Suprapubic skin (tissue), 4 donors: ENCODE results near the gene WNT2B. TPM values are rescaled to one million over a fixed set of nuclear protein-coding genes. Genes with fewer than 3 reads are reported as not detected.
A peak's percentile ranks its signal among the peaks of the same experiment; 100 is the strongest.

Source experiments
- DNase-seq, 2 donors: peaks; one replicate each; pipeline ENCODE4 v3.0.0-alpha.2; 2019; ENCODE audit warnings: low spot score in 2 of 2
- H3K27ac ChIP-seq: fragments of 200-600 bp; sonication (generic); one replicate; pipeline ENCODE4 v1.5.1; 2019
- H3K27me3 ChIP-seq: fragments of 200-600 bp; sonication (generic); one replicate; pipeline ENCODE4 v1.5.1; 2019
- H3K36me3 ChIP-seq: fragments of 200-600 bp; sonication (generic); one replicate; pipeline ENCODE4 v1.5.1; 2019
- H3K4me1 ChIP-seq: fragments of 200-600 bp; sonication (generic); one replicate; pipeline ENCODE4 v1.5.1; 2019
- H3K4me3 ChIP-seq: fragments of 200-600 bp; sonication (generic); one replicate; pipeline ENCODE4 v1.5.1; 2019; ENCODE audit warnings: mild to moderate bottlenecking
- H3K9me3 ChIP-seq: fragments of 200-600 bp; sonication (generic); one replicate; pipeline ENCODE4 v1.5.1; 2019
- EP300 ChIP-seq: sonication (generic); formaldehyde crosslinking; IDR thresholded peaks from one replicate; pipeline ENCODE4 v1.6.1; 2017; ENCODE audit warnings: antibody characterized with exemption
- POLR2A ChIP-seq, 2 donors: fragments of 450-650 bp; IDR thresholded peaks; one replicate each; pipeline ENCODE4 v1.6.1; 2017; ENCODE audit warnings: antibody characterized with exemption in 2 of 2, mild to moderate bottlenecking in 2 of 2, moderate library complexity in 2 of 2
- POLR2AphosphoS5 ChIP-seq, 3 donors: sonication (generic); formaldehyde crosslinking; IDR thresholded peaks; one replicate each; pipeline ENCODE4 v1.6.1; 2017; ENCODE audit warnings: antibody characterized with exemption in 3 of 3
- WGBS: methylation state at CpG from one replicate; pipeline ENCODE4 v1.1.5; 2018; 5-methylcytosine and 5-hydroxymethylcytosine counted together
- total RNA-seq, 4 donors: library from RNA; depleted of rRNA; stranded (reverse); fragments of >200 nt; gene quantifications; one replicate each; pipeline ENCODE4 v1.1.0, GENCODE V29; 2016
- TF ChIP-seq, protein P1 (sequence below), 2 donors: fragments of 200-600 bp in 1 of 2; fragments of 450-650 bp in 1 of 2; sonication (generic) in 1 of 2; IDR thresholded peaks; one replicate each; pipeline ENCODE4 v1.5.1; 2016 to 2019; ENCODE audit warnings: antibody characterized with exemption in 2 of 2, mild to moderate bottlenecking in 1 of 2, moderate library complexity in 1 of 2

WNT2B gene
- total RNA-seq, 4 donors from 2014 or later: 18.6 to 57.9 (median 38.8) TPM

- Histone ChIP-seq H3K36me3 (no peaks in the 10 kb centered on the region), H3K27ac (no peak overlapping the region), H3K9me3 (no peaks in the 10 kb centered on the region), H3K27me3 (no peaks in the 10 kb centered on the region), H3K4me1 (peaks cover under 1% of the 10 kb centered on the region), H3K4me3 (no peak overlapping the region)
- 84% methylated on average over 5 of the region's 5 CpGs for WGBS
- DNase-seq: no peak
- TF ChIP-seq, protein P1, sequence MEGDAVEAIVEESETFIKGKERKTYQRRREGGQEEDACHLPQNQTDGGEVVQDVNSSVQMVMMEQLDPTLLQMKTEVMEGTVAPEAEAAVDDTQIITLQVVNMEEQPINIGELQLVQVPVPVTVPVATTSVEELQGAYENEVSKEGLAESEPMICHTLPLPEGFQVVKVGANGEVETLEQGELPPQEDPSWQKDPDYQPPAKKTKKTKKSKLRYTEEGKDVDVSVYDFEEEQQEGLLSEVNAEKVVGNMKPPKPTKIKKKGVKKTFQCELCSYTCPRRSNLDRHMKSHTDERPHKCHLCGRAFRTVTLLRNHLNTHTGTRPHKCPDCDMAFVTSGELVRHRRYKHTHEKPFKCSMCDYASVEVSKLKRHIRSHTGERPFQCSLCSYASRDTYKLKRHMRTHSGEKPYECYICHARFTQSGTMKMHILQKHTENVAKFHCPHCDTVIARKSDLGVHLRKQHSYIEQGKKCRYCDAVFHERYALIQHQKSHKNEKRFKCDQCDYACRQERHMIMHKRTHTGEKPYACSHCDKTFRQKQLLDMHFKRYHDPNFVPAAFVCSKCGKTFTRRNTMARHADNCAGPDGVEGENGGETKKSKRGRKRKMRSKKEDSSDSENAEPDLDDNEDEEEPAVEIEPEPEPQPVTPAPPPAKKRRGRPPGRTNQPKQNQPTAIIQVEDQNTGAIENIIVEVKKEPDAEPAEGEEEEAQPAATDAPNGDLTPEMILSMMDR (IDR thresholded peaks at IDR 0.05): no peak
- TF ChIP-seq EP300 (no peak), POLR2AphosphoS5 (IDR thresholded peaks at IDR 0.05) (no peak), POLR2A (IDR thresholded peaks at IDR 0.05) (no peak)
Measured at GRCh38 chr1:112496290-112496689, 12.5 kb upstream of the WNT2B start.

- Histone ChIP-seq H3K36me3 (no peaks in the 10 kb centered on the region), H3K9me3 (no peaks in the 10 kb centered on the region), H3K4me1 (peaks cover 18% of the 10 kb centered on the region), H3K27ac (no peak overlapping the region), H3K4me3 (peak overlapping the region; percentile 61), H3K27me3 (no peaks in the 10 kb centered on the region)
- peak in 1 of 2 donors; percentile 71 for DNase-seq
- TF ChIP-seq EP300 (no peak), POLR2AphosphoS5 (IDR thresholded peaks at IDR 0.05) (peak in 1 of 3 donors; percentile 32), POLR2A (IDR thresholded peaks at IDR 0.05) (no peak)
- TF ChIP-seq, protein P1 (IDR thresholded peaks at IDR 0.05): peak in 1 of 2 donors; percentile 75
- WGBS: 4% methylated on average over 34 of the region's 65 CpGs
Measured at GRCh38 chr1:112501810-112502641, 6.7 kb upstream of the WNT2B start.

DNA sequence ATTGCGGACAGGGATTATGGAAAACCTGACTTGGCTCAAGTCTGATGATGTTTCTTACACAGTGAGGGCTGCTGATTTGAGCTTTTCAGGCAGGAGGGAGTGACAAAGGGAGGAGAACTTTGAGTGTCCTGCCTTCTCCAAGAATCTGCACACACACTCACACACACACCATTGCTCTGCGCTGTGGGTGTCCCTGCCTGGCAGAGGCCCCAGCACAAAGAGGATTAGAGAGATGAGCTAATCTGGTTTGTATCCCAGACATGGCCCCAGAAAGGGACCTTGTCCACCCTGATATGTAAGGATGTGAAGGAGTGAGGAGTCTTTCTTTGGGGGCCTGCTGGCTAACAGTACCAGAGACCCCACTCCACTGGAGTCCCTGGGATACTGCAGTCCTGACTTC, 5.9 kb upstream of the WNT2B start:
- DNase-seq: no peak
- 47% methylated on average over 2 of the region's 2 CpGs for whole genome bisulfite sequencing
- Histone ChIP-seq H3K27me3 (peaks cover 2% of the 10 kb centered on the region), H3K4me3 (peak overlapping the region; percentile 61), H3K9me3 (no peaks in the 10 kb centered on the region), H3K27ac (no peak overlapping the region), H3K36me3 (no peaks in the 10 kb centered on the region), H3K4me1 (peaks cover 21% of the 10 kb centered on the region)
- TF ChIP-seq, protein P1 (IDR thresholded peaks at IDR 0.05): no peak
- TF ChIP-seq EP300 (no peak), POLR2A (IDR thresholded peaks at IDR 0.05) (no peak), POLR2AphosphoS5 (IDR thresholded peaks at IDR 0.05) (no peak)

- no peaks in the 10 kb centered on the region for H3K9me3 ChIP-seq
- DNase-seq: no peak
- TF ChIP-seq POLR2AphosphoS5 (IDR thresholded peaks at IDR 0.05) (no peak), EP300 (no peak), POLR2A (IDR thresholded peaks at IDR 0.05) (no peak)
- TF ChIP-seq, protein P1 (IDR thresholded peaks at IDR 0.05): no peak
- H3K4me1 ChIP-seq: peaks cover 34% of the 10 kb centered on the region
- H3K4me3 ChIP-seq: no peak overlapping the region
- no peaks in the 10 kb centered on the region for H3K36me3 ChIP-seq
- H3K27ac ChIP-seq: no peak overlapping the region
- H3K27me3 ChIP-seq: peaks cover 11% of the 10 kb centered on the region
- 72% methylated on average over 11 of the region's 11 CpGs for WGBS
Measured at GRCh38 chr1:112504001-112504660, 4.6 kb upstream of the WNT2B start.
